Measurements from ENCODE around the gene CHMP6.
A peak's percentile ranks its signal among the peaks of the same experiment; 100 is the strongest.

Gene CHMP6

GRCh38 chr17:80971704-80972304, 19.8 kb upstream of the CHMP6 start:
- DNase-seq = no peak

DNA sequence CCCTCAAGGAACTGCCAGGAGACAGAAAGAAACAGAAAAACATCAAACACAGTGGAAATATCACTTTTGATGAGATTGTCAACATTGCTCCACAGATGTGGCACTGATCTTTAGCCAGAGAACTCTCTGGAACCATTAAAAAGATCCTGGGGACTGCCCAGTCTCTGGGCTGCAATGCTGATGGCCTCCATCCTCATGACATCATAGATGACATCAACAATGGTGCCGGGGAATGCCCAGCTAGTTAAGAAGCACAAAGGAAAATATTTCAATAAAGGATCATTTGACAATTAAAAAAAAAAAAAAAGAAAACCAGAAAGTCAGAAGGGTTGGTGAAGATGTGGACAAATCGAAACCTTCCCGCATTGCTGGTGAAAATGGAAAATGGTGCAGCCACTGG, 14.9 kb upstream of the CHMP6 start:
- no peak for DNase-seq

DNA sequence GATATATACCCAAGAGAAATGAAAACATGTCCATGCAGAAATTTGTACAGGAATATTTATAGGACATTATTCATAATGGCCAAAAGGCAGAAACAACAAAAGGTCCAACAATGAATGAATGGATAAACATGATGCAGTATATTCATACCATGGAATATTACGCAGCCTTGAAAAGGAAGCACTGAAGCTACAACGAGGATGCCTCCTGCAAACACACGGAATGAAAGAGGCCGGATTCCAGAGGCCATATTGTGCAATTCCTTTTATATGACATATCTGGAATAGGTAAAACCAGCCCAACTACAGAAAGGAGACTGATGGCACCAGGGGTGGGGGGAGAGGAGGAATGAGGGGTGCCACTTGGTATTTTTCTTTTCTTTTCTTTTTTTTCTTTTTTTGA, 14.5 kb upstream of the CHMP6 start:
- DNase-seq = no peak

DNA sequence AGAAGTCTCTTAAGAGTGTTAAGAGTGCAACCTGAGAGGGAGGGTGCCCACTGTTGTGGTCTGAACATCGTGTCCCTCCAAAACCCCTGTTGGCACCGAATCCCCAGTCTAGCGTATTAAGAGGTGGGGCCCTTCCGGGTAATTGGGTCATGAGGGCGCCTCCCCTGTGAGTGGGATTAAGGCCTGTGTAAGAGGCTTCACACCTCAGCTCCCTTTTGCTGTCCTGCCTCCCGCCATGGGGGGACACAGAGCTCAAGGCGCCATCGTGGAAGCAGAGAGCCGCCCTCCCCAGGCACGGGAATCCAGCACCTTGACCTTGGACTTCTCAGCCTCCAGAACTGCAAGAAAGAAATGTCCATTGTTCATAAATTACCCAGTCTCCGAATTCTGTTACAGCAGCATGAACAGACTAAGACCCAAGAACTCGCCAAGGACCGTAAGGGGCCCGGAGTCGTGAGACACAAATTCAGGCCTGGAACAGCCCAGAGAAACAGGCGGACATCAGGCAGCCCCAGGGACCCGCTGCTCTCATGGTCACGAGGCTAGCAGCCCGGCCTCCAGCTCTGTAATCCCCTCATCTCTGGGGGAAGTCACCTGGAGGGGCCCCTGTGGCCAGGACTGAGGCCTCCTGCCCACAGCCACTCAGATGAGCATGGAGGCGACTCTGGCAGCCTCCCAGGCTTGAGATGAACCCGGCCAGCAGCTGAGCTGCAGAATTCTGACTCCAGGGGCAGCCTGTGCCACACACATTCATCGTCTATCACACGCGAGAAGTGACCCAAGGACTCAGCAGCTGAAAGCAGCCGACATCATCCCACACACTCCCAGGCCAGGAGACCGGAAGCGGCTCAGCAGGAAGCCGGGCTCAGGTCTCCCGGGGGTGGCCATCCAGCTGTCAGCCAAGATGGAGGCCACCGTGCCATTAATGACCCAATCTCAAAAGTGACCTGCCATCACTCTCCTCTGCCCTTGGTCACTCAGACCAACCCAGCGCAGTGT, 12.8 kb upstream of the CHMP6 start:
- no peak for DNase-seq

GRCh38 chr17:80979547-80980378, 11.9 kb upstream of the CHMP6 start:
- DNase-seq = no peak

DNA sequence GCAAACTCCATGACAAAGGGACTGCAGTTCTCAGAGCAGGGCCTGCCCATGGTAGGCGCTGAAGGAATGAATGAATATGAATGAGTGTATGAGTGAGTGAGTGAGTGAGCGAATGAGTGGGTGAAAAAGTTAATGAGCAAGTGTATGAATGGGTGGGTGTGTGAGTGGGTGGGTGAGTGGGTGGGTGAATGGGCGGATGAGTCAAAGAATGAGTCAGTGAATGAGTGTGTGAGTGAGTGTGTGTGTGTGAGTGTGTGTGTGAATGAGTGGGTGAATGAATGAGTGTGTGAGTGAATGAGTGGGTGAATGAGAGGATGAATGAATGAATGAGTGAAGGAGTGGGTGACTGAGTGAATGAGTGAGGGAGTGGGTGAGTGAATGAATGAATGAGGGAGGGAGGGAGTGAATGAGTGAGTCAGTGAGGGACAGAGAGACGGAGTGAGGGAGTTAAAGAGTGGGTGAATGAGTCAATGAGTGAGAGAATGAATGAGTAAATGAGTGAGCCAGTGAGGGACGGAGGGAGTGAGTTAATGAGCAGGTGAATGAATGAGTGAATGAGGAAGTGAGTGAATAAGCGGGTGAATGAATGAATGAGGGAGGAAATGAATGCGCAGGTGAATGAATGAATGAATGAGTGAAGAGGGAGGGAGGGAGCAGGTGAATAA, 11.1 kb upstream of the CHMP6 start:
- no peak for DNase-seq

GRCh38 chr17:80981062-80981902, 10.4 kb upstream of the CHMP6 start:
- peak; percentile 75 for DNase-seq

DNA sequence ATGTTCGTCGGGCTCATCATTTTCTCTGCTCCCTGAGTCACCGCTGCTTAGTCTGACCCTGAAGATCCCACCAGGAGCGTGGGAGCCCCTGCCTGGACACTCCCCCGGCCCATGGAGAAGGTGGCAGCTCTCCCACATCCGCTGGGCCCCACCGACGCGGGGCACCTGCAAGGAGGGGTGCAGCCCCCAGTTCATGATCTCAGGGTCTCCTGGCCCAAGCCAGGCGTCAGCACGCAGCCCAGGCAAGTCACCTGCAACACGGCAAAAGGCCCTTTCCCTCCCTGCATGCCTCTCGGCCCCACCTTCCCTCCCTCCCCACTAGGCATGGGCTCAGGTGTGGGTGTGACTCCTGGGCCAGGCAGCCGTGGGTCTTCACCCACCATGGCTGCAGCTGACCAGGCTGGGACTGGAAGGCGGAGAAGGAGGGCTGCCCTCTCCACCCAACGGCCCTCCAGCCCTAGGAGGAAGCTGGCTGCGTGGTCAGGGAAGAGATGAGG, 9.7 kb upstream of the CHMP6 start:
- DNase-seq = no peak

DNA sequence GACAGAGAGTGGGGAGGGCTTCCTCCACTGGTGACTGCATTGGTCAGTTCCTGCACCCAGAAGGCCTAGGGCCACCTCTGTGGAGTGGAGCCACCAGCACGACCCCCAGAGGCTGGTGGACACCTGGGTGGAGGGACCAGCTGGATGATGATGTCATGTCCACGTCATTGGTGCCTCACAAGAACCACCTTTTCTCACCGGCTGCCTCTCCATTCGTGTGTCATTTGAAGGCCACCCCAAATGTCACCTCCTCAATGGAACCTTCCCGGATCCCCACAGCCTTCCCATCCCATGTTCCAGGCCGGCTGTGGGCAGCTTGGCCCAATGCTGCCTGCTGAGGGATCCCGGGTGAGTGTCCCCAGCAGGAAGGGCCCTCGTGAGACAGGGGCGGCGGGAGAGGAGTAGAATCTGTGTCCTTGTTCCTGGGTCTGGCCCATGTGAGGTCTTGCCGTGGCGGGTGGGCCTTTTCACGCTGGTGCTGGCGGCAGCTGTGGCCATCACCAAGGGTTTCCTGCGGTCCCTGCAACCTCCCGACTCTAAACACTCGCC, 9.1 kb upstream of the CHMP6 start:
- DNase-seq = no peak

GRCh38 chr17:80983545-80983944, 8.1 kb upstream of the CHMP6 start:
- no peak for DNase-seq

GRCh38 chr17:80984749-80985148, 6.9 kb upstream of the CHMP6 start:
- peak; percentile 58 for DNase-seq

DNA sequence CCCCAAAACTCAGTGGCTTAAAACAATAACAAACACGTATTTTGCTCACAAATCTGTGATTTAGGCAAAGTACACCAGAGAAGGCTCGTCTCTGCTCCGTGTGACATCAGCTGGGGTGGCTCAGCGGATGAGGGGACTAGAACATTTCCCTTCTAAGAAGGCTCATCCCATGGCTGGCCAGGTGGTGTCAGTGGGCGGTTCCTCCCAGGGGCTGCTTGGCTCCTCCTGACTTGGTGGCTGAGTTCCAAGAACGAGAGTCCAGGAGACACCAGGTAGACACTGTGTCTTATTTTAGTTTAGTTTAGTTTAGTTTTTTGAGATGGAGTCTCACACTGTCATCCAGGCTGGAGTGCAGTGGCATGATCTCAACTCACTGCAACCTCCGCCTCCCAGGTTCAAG, 5.6 kb upstream of the CHMP6 start:
- no peak for DNase-seq

DNA sequence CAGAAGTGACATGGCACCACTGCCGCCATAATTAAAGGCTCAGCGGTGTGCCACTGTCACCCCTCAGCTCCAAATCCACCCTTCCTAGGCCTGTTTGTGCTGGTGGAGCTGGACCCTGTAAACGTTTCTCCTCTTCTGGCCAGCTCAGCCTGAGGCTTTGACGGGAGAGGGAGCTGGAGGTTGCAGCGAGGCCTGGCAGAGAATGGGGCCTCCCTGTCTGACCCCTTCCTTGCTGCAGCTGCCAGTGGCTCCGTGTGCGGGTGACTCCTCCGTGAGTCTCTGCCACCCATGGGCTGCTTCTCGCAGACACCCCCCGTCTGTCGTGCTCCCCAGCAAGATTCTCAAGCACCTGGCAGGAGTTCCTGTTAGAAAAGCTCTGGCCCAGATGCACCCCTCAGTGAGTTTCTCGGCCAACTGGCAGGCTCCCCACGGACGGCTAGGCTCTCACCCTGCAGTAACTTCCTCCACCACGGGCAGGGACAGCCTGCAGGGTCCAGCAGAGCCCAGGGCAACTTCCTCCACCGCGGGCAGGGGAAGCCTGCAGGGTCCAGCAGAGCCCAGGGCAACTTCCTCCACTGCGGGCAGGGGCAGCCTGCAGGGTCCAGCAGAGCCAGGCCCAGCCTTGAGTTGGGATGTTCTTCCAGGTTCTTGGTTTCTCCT, 4.7 kb upstream of the CHMP6 start:
- no peak for DNase-seq

- DNase-seq = peak; percentile 78
Observed at GRCh38 chr17:80987941-80988461, 3.6 kb upstream of the CHMP6 start.

GRCh38 chr17:80989586-80989913, 2.1 kb upstream of the CHMP6 start:
- no peak for DNase-seq

DNA sequence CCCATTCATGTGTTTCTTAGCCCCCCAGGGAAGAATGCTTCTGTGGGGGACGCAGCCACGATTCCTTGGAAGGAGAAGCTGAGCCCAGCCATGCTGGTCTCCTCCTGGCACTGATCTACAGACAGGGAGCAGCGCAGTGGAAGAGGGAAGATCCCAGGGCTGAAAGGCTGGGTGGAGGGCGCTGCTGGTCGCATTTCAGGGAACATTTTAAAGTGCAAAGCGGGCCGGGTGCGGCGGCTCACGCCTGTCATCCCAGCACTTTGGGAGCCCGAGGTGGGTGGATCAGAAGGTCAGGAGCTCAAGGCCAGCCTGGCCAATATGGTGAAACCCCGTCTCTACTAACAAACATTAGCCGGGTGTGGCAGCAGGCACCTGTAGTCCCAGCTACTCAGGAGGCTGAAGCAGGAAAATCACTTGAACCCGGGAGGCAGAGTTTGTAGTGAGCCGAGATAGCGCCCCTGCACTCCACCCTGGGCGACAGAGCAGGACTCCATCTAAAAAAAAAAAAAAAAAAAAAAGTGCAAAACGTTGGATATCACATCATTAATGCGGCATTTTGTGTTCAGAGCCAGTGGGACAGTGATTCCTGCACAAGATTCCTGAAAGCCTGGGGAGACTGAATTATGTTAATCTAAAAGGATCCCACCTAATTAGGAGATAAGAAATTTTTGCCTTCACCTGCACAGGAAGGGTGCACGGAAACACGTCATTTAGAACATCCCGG, 558 bp upstream of the CHMP6 start:
- no peak for DNase-seq

DNA sequence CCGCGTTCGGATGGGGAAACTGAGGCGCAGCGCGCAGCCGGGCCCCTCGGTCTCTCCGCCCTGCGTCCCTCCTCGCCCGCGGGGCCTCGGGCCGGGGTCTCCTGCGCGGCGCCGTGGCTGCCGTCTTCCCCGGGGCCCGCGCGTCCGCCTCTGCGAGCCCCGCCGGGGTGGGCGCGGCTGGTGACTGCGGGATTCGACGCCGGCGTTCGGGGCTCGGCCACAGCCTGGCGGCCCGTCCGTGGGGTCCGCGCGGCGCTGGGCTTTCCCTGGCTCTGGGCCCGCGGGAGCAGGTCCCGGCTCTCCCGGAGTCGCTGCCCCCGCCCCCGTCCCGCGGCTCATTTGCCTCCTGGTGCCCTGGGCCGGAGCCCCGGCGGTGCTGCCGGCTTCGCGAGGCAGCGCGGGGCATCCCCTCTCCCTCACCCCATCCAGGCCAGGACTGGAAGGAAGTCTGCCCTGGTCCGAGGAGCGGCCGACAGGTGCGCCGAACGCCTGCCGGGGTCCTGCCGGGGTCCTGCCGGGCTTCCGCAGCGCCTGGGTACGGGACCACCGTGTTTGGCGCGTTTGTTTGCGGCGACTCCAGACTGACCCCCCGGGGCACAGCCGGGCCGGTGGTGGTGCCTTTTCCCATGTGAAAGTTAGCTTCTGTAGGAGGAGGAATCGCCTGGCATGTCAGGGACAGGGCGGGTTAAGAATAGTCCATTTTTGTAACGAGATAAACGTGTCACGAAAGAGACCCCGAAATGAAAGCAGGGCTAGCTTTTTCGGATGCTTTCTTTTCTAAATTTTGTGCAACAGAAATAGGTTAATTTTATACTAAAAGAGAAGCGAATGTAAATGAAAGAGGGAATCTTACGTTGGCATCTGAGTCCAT, 671 bp downstream of the CHMP6 start:
- no peak for DNase-seq

DNA sequence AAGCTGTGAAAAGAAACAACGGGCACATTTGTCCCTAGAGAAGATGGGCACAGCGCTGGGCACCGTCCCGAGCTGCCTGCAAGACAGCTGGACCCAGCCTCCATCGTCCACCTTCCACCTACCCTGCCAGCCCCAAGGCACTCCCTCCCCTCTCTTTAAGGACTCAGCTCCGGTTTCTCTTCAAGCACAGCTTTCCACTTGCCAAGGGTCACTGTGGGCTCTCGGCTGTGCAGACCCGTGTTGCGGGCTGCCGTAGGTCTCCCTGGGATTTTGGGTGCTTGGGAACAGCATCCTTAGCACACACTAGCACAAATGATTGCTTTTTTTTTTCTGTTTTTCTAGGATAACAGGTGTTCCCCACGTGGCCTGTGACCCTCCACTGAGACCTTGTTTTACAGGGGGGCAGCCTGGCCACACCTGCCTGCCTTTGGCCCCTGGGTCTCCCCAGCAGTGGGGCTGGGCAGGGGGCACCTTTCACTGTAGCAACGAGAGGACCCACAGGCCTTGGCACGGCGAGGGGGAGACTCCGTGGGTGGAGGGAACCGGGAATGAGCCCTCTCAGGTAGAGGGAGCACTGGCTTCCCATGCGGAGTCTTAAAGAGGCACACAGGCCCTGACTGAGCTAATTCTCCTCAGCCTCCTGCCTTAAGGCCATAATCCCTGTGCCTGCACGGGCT, 1.4 kb downstream of the CHMP6 start:
- no peak for DNase-seq
